GM12801 (cell line): ENCODE results near the gene ST6GAL1.

ENCODE experiments used
- CTCF ChIP-seq: IDR thresholded peaks from one replicate; pipeline ENCODE4 v1.5.1; 2011; ENCODE audit warnings: control low read depth; ENCODE audit not compliant: insufficient read length; ENCODE audit errors: extremely low read depth

ST6GAL1 gene

GRCh38 chr3:186930143-186930640, at the start of gene ST6GAL1:
Gene ST6GAL1 (plus strand): TSS chr3:186930526. CDS start chr3:187042704, 112,178 bp downstream.
- no peak for TF ChIP-seq CTCF

- TF ChIP-seq CTCF, result no peak
Observed at GRCh38 chr3:186882150-186882524, 48.2 kb upstream of the ST6GAL1 start.

- no peak for TF ChIP-seq CTCF
Observed at GRCh38 chr3:186882881-186883685, 47.2 kb upstream of the ST6GAL1 start.

GRCh38 chr3:186883686-186884058, 46.7 kb upstream of the ST6GAL1 start:
- TF ChIP-seq CTCF, result no peak

GRCh38 chr3:186886202-186886981, 43.9 kb upstream of the ST6GAL1 start:
- TF ChIP-seq CTCF, result no peak

GRCh38 chr3:186888569-186888968, 41.8 kb upstream of the ST6GAL1 start:
- no peak for TF ChIP-seq CTCF

- TF ChIP-seq CTCF, result no peak
Observed at GRCh38 chr3:186890911-186891310, 39.4 kb upstream of the ST6GAL1 start.
